Left lung (tissue), 10 donors: Measurements from ENCODE around the gene HAAO. TPM values are rescaled to one million over a fixed set of nuclear protein-coding genes. Genes with fewer than 3 reads are reported as not detected.

ENCODE experiments used
- ATAC-seq: fragments of 200-7000 bp; cut with Tn5 transposase; one replicate; pipeline ENCODE4 v1.9.1; 2020; ENCODE audit warnings: moderate library complexity
- DNase-seq, 4 donors: peaks; one replicate each; pipeline ENCODE4 v3.0.0-alpha.2; 2013 to 2020
- H3K27ac ChIP-seq, 2 donors: fragments of 200-600 bp; sonication (generic) in 1 of 2; one replicate each; pipeline versions ENCODE4 v1.5.0 to v1.8.0; 2020 to 2021
- H3K27me3 ChIP-seq, 2 donors: fragments of 200-600 bp; sonication (generic) in 1 of 2; one replicate each; pipeline versions ENCODE4 v1.5.0 to v1.8.0; 2020 to 2021
- H3K36me3 ChIP-seq, 2 donors: fragments of 200-600 bp; sonication (generic) in 1 of 2; one replicate each; pipeline versions ENCODE4 v1.5.0 to v1.8.0; 2020 to 2021
- H3K4me1 ChIP-seq, 2 donors: fragments of 200-600 bp; one replicate each; pipeline ENCODE4 v1.8.0; 2021
- H3K4me3 ChIP-seq, 2 donors: fragments of 200-600 bp; sonication (generic) in 1 of 2; one replicate each; pipeline versions ENCODE4 v1.5.0 to v1.8.0; 2020 to 2021; ENCODE audit warnings: mild to moderate bottlenecking in 1 of 2
- H3K9me3 ChIP-seq, 2 donors: fragments of 200-600 bp; sonication (generic) in 1 of 2; one replicate each; pipeline versions ENCODE4 v1.5.0 to v1.8.0; 2020 to 2021
- CTCF ChIP-seq, 2 donors: fragments of 200-600 bp; sonication (generic) in 1 of 2; IDR thresholded peaks; one replicate each; pipeline versions ENCODE4 v1.5.0 to v1.8.0; 2021; ENCODE audit warnings: antibody characterized with exemption in 2 of 2
- intact Hi-C, 2 donors: fragments of 100-400 bp; cut with DNase I; formaldehyde crosslinking; loops; one replicate each; pipeline versions ENCODE4 v1.11.2 to v1.14.2; 2022
- polyA plus RNA-seq, 6 donors: library from polyadenylated mRNA; unstranded; fragments of 120-200 nt; gene quantifications; one replicate each; pipeline ENCODE4 v1.2.1, GENCODE V29; 2013; ENCODE audit not compliant: insufficient read length in 6 of 6
- total RNA-seq, 2 donors: library from RNA; stranded (reverse); fragmentation: NEBNext Ultra II Directional; extraction: Animal tissue kit (Norgen Biotek cat#: 25700); gene quantifications; one replicate each; pipeline ENCODE4 v1.2.1, GENCODE V29; 2021
- donor health status: DM: no; HTN: yes; CAD: no.
- donor health status: DM: no; HTN: no; CAD: no.

The HAAO gene
- total and polyA plus RNA-seq, 8 donors: 6.2 to 32.8 (median 28.3) TPM

DNA sequence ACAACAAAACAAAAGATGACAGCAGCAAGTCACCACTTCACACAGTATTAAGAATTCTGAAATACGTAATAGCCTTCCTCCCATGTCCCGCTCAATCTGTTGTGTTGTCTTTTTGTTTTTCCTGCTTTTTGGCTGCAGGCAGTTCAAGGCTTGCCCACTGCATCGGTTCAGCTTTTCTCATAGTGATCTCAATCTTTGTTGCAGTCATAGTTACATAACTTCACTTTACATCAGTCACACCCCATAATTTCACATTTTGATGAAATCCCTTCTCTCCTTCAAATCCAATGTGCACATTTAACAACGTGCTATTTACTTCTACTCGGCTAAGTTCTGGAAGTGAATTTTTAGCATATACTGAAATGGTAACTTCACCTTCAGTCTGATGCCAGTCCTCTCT lies 33.8 kb upstream of the HAAO start:
- no peaks in the 10 kb centered on the region for H3K36me3 ChIP-seq
- H3K4me1 ChIP-seq: peaks cover 0 to 15% of the 10 kb centered on the region in 2 donors
- ATAC-seq (no peak), DNase-seq (no peak)
- H3K4me3 ChIP-seq: no peak overlapping the region
- H3K9me3 ChIP-seq: no peaks in the 10 kb centered on the region
- intact Hi-C loops: no loop called here
- no peak for TF ChIP-seq CTCF (IDR thresholded peaks at IDR 0.05)
- no peak overlapping the region for H3K27ac ChIP-seq
- H3K27me3 ChIP-seq: peaks cover 0 to 8% of the 10 kb centered on the region in 2 donors

- TF ChIP-seq CTCF (IDR thresholded peaks at IDR 0.05): no peak
- Histone ChIP-seq H3K36me3 (no peaks in the 10 kb centered on the region), H3K4me3 (no peak overlapping the region), H3K4me1 (peaks cover 0 to 10% of the 10 kb centered on the region in 2 donors), H3K9me3 (no peaks in the 10 kb centered on the region), H3K27me3 (peaks cover 0 to 8% of the 10 kb centered on the region in 2 donors), H3K27ac (no peak overlapping the region)
- DNase-seq: no peak
- no peak for ATAC-seq
- intact Hi-C loops: no loop called here
These were observed 32.0 kb upstream of the HAAO start for GRCh38 chr2:42824454-42824807.

GRCh38 chr2:42823744-42824453 lies 31.5 kb upstream of the HAAO start:
- no peak overlapping the region for H3K4me3 ChIP-seq
- ATAC-seq: no peak
- H3K9me3 ChIP-seq: no peaks in the 10 kb centered on the region
- no peaks in the 10 kb centered on the region for H3K36me3 ChIP-seq
- DNase-seq: no peak
- H3K27ac ChIP-seq: no peak overlapping the region
- peaks cover 0 to 10% of the 10 kb centered on the region in 2 donors for H3K4me1 ChIP-seq
- intact Hi-C loops: no loop called here
- H3K27me3 ChIP-seq: peaks cover 0 to 8% of the 10 kb centered on the region in 2 donors
- TF ChIP-seq CTCF (IDR thresholded peaks at IDR 0.05): no peak

DNA sequence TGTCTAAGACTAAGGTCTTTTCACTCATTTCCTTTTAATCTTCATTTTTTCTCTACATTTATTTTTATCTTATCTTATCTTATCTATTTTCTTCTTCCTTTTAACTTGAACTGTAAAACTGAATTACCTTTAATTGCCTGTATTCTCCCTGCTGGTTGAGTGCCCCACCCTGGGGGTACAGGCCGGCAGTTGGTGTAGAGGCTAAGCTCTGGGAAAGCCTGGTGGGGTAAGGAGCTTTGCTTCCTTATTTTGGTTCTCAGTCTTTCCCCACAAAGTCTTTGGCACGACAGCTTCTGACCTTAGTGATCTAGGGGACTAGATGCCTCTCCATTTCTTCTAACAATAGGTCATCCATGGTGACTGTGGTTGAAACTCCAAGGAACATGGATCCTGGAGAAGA lies 26.8 kb upstream of the HAAO start:
- intact Hi-C loops: no loop called here
- ATAC-seq: no peak
- H3K36me3 ChIP-seq: no peaks in the 10 kb centered on the region

DNA sequence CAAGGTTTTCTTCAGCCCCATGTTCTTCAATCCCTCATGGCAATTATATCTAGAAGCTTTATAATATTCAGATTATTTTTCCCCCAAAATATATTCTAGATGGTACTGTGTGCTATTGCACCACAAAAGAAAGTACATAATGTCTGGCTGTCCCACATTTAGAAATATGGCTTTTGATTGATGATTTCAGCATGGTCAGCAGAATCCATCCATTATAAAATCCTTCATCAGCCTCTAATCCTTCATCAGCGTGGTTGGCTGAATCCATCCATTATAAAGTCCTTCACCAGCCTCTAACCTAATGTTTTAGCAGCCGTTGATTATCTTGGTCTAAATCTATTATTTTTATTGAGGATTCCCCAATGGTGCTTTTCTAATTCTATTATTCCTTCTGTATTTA lies 23.3 kb upstream of the HAAO start:
- no peak for ATAC-seq
- Histone ChIP-seq H3K27ac (no peak overlapping the region), H3K9me3 (peaks cover 0 to 18% of the 10 kb centered on the region in 2 donors), H3K36me3 (no peaks in the 10 kb centered on the region), H3K4me3 (no peak overlapping the region), H3K4me1 (peaks cover 0 to 14% of the 10 kb centered on the region in 2 donors), H3K27me3 (no peaks in the 10 kb centered on the region)
- no peak for TF ChIP-seq CTCF (IDR thresholded peaks at IDR 0.05)
- no peak for DNase-seq
- intact Hi-C loops: no loop called here

More for the DNA sequence above, 26.8 kb upstream of the HAAO start:
- Histone ChIP-seq H3K9me3 (peaks cover 0 to 10% of the 10 kb centered on the region in 2 donors), H3K4me1 (no peaks in the 10 kb centered on the region), H3K4me3 (no peak overlapping the region), H3K27me3 (no peaks in the 10 kb centered on the region), H3K27ac (no peak overlapping the region)
- TF ChIP-seq CTCF (IDR thresholded peaks at IDR 0.05): no peak
- no peak for DNase-seq
